Measurements from ENCODE around the gene ST8SIA6. TPM values are rescaled to one million over a fixed set of nuclear protein-coding genes. Genes with fewer than 3 reads are reported as not detected.
A peak's percentile ranks its signal among the peaks of the same experiment; 100 is the strongest.

The ST8SIA6 gene
- total RNA-seq, 1 donor from 2014 or later: not detected

DNA sequence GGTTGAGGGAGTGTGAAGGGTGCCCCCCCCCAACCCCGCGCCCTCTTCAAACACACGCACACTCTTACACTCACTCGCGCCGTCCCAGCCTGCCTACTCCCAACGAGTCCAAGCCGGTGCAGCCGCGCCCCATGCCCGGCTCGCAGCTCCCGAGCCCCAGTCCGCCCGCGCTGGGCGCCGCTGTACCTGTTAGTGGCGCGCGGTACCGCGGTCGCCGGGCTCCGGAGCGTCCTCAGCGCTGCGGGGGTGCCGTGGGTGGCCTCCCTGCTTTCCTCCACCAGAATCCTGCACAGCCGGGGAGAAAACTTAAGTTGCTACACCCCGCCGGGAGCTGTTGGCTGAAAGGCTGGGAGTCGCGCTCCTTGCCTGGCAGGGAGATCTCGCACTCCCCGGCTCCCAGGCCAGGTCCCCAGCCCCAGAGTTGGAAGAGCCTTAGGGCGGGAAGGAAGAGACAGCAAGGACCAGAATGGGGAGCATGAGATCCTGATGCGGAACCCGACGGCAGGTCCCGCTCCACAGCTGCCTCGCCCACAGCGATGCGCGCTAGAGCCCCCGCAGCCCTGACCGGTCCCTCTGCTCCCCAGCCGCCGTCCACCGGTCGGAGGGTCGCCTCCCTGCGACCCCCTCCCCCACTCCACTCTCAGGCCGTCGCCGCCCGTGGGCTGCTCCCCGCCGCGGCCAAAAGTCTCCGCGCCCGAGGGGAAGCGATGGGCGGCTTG lies 863 bp downstream of the ST8SIA6 start:
- Histone ChIP-seq H3K27ac (no peak overlapping the region), H3K4me1 (peaks cover 5 to 6% of the 10 kb centered on the region in 2 donors), H3K4me3 (peak overlapping the region; percentile 58 to 70), H3K9me3 (peaks cover 5 to 14% of the 10 kb centered on the region in 2 donors), H3K27me3 (no peaks in the 10 kb centered on the region), H3K36me3 (no peaks in the 10 kb centered on the region)
- intact Hi-C loops (cut with DNase I): no loop called here
- peak in 1 of 2 donors; percentile 66 for DNase-seq (ENCODE audit: low spot score in 2 of 2)
- TF ChIP-seq, protein P1, sequence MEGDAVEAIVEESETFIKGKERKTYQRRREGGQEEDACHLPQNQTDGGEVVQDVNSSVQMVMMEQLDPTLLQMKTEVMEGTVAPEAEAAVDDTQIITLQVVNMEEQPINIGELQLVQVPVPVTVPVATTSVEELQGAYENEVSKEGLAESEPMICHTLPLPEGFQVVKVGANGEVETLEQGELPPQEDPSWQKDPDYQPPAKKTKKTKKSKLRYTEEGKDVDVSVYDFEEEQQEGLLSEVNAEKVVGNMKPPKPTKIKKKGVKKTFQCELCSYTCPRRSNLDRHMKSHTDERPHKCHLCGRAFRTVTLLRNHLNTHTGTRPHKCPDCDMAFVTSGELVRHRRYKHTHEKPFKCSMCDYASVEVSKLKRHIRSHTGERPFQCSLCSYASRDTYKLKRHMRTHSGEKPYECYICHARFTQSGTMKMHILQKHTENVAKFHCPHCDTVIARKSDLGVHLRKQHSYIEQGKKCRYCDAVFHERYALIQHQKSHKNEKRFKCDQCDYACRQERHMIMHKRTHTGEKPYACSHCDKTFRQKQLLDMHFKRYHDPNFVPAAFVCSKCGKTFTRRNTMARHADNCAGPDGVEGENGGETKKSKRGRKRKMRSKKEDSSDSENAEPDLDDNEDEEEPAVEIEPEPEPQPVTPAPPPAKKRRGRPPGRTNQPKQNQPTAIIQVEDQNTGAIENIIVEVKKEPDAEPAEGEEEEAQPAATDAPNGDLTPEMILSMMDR (IDR thresholded peaks at IDR 0.05): no peak

DNA sequence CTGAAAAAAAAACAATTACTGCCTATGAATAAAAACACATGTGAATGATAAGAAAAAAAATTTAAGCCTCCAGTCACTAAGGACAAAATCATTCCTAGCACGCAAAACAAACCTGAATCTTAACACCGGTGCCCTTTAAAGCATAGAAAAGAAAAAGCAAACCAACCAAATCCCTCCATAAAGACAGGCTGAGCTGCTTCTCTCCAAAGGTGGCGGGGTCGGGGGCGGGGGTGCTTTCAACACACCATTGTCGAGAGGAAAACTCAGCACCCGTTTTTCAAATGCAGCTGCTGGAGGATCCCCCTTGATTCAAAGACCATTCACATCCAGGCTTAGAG lies 1.4 kb downstream of the ST8SIA6 start:
- H3K4me1 ChIP-seq: peaks cover 5 to 6% of the 10 kb centered on the region in 2 donors
- H3K9me3 ChIP-seq: peaks cover 5 to 19% of the 10 kb centered on the region in 2 donors
- H3K27me3 ChIP-seq: no peaks in the 10 kb centered on the region
- no peak for DNase-seq (ENCODE audit: low spot score in 2 of 2)
- H3K4me3 ChIP-seq: peak overlapping the region; percentile 58 to 70
- intact Hi-C loops (cut with DNase I): no loop called here
- TF ChIP-seq, protein P1 (IDR thresholded peaks at IDR 0.05): no peak
- H3K27ac ChIP-seq: no peak overlapping the region
- H3K36me3 ChIP-seq: no peaks in the 10 kb centered on the region

DNA sequence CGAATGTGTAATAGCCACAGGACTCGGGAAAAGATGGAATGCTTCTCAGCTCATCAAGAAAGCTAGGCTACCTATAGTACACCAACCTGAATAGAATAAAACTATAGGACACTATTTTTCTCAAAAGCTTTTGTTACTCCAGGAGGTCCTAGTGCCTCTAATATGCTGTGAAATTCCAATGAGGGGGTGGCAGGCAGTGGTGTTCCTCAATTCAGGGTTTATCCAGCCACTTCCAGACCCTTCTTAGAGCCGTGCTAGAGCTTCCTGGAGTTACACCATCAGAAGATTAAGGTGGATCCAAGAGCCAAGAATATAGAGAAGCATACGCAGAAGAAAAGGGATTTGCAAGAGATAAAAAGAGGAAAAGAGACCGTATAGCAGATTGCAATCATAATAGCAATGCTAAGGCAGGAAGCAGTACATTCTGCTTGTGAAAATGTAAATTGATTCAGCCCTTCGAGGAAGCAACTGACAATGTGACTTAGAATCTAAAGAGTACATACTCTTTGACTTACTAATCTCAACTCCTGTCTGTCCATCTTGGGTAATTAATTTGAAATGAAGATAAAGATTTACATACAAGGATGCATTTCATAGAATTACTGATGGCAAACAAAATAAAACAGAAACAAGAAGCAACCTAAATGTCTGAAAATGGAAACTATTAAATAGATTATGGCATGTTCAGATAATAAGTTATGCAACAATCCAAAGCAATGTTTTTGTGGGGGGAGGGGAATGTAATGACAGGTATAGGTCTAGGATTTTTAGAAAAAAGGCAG lies 2.1 kb downstream of the ST8SIA6 start:
- TF ChIP-seq, protein P1 (IDR thresholded peaks at IDR 0.05): no peak
- Histone ChIP-seq H3K9me3 (peaks cover 5 to 22% of the 10 kb centered on the region in 2 donors), H3K4me1 (peaks cover 5 to 6% of the 10 kb centered on the region in 2 donors), H3K36me3 (no peaks in the 10 kb centered on the region), H3K27me3 (no peaks in the 10 kb centered on the region), H3K4me3 (no peak overlapping the region), H3K27ac (no peak overlapping the region)
- intact Hi-C loops (cut with DNase I): no loop called here
- DNase-seq (ENCODE audit: low spot score in 2 of 2): no peak

DNA sequence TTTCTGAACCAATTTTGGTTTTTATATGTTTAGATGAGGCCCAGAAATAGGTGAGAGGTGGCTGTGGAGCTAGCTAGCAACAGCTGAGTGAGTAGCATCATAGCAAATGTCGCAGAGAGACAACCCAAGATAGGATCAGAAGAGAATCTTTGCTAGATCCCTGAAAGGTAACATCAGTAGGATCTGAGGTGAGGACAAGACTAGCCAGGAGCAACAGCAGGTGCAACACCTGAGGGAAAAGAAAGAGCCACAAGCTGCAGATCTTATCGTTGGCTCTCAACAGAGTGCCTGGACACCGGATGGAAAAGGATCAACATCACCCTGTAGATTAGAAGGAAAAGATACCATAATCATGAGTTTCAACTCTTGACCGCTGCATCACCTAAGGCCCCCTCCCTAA lies 4.4 kb downstream of the ST8SIA6 start:
- peaks cover 5 to 22% of the 10 kb centered on the region in 2 donors for H3K9me3 ChIP-seq
- H3K4me1 ChIP-seq: peaks cover 5 to 6% of the 10 kb centered on the region in 2 donors
- no peak overlapping the region for H3K27ac ChIP-seq
- H3K4me3 ChIP-seq: no peak overlapping the region
- H3K36me3 ChIP-seq: no peaks in the 10 kb centered on the region
- TF ChIP-seq, protein P1 (IDR thresholded peaks at IDR 0.05): no peak
- DNase-seq (ENCODE audit: low spot score in 2 of 2): no peak
- intact Hi-C loops (cut with DNase I): no loop called here
- no peaks in the 10 kb centered on the region for H3K27me3 ChIP-seq

DNA sequence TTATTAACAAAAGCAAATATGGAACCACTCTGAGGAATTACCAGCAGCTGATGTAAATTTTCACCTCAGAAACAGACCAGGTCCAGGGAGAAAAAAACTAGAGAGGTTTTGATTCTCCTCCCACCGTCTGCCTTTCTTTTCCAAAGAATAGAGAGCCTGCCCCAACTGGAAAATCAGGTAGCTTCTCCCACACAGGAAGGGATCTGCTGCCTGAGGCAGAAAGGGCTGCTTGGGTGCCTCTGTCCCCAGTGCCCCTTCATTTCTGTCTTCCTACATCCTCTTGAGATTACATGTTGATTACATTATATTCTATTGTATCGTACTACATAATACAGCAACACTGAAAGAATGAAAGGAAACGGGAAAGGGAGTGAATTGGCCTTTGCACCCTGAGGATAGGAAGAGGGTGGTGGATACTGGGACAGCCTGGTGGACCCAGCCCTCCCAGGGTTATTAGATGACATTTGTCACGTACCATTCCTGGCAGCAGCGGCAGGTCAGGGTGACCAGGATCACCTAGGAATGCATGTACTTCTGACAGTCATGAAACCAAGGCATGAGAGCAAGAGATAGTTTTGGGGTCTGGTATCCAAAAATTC lies 8.9 kb downstream of the ST8SIA6 start:
- intact Hi-C loops (cut with DNase I): no loop called here
- no peaks in the 10 kb centered on the region for H3K27me3 ChIP-seq
- H3K4me3 ChIP-seq: no peak overlapping the region
- H3K9me3 ChIP-seq: peaks cover 5 to 22% of the 10 kb centered on the region in 2 donors
- DNase-seq (ENCODE audit: low spot score in 2 of 2): no peak
- no peak overlapping the region for H3K27ac ChIP-seq
- H3K36me3 ChIP-seq: no peaks in the 10 kb centered on the region
- TF ChIP-seq, protein P1 (IDR thresholded peaks at IDR 0.05): no peak
- H3K4me1 ChIP-seq: no peaks in the 10 kb centered on the region

All from ascending aorta (tissue), 2 donors.